C4-2B (cell line): Measurements from ENCODE around the gene ST3GAL5.

ENCODE experiments used
- ZFX ChIP-seq: fragments of 450-650 bp; IDR thresholded peaks from 2 replicates; pipeline ENCODE4 v1.6.1; 2017
- TF ChIP-seq, protein P1 (sequence below): fragments of 450-650 bp; conservative IDR thresholded peaks from 2 replicates; pipeline ENCODE4 v1.5.1; 2017; ENCODE audit warnings: mild to moderate bottlenecking

GRCh38 chr2:85866165-85866659 is 22.6 kb downstream of the ST3GAL5 start:
- TF ChIP-seq, protein P1, sequence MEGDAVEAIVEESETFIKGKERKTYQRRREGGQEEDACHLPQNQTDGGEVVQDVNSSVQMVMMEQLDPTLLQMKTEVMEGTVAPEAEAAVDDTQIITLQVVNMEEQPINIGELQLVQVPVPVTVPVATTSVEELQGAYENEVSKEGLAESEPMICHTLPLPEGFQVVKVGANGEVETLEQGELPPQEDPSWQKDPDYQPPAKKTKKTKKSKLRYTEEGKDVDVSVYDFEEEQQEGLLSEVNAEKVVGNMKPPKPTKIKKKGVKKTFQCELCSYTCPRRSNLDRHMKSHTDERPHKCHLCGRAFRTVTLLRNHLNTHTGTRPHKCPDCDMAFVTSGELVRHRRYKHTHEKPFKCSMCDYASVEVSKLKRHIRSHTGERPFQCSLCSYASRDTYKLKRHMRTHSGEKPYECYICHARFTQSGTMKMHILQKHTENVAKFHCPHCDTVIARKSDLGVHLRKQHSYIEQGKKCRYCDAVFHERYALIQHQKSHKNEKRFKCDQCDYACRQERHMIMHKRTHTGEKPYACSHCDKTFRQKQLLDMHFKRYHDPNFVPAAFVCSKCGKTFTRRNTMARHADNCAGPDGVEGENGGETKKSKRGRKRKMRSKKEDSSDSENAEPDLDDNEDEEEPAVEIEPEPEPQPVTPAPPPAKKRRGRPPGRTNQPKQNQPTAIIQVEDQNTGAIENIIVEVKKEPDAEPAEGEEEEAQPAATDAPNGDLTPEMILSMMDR, result no peak
- TF ChIP-seq ZFX, result no peak
